Neural progenitor cell (in vitro differentiated cells): Measurements from ENCODE around the gene MIR17HG.

Source experiments
- EZH2 ChIP-seq: fragments of 200-600 bp; sonication (generic); IDR thresholded peaks from 2 replicates; pipeline ENCODE4 v1.6.1; 2017; ENCODE audit warnings: antibody characterized with exemption, mild to moderate bottlenecking, moderate library complexity
- EZH2phosphoT487 ChIP-seq: fragments of 200-600 bp; sonication (generic); IDR thresholded peaks from 2 replicates; pipeline ENCODE4 v1.6.1; 2017; ENCODE audit warnings: antibody characterized with exemption
- TF ChIP-seq, protein P1 (sequence below): fragments of 200-600 bp; sonication (generic); IDR thresholded peaks from 2 replicates; pipeline ENCODE4 v1.5.1; 2017; ENCODE audit warnings: antibody characterized with exemption, mild to moderate bottlenecking

DNA sequence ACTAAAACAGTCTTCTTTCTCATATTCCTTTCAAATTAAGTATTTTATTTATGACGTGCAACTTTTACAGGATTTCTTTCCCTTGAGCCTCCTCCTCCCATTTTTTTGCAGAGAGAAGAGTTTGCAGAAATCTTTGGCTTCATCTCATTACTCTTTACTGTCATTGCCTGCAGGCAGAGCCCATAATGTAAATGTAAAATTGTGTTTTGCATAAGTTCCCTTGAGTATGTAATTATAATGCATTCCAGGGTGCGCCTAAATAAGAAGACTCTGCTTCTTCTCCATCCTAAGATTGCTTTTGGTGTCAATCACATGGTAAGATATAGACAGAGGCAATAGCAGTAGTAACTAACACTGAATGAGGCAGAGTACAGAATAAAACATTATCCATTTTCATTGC, 23.0 kb downstream of the MIR17HG start:
- TF ChIP-seq, protein P1, sequence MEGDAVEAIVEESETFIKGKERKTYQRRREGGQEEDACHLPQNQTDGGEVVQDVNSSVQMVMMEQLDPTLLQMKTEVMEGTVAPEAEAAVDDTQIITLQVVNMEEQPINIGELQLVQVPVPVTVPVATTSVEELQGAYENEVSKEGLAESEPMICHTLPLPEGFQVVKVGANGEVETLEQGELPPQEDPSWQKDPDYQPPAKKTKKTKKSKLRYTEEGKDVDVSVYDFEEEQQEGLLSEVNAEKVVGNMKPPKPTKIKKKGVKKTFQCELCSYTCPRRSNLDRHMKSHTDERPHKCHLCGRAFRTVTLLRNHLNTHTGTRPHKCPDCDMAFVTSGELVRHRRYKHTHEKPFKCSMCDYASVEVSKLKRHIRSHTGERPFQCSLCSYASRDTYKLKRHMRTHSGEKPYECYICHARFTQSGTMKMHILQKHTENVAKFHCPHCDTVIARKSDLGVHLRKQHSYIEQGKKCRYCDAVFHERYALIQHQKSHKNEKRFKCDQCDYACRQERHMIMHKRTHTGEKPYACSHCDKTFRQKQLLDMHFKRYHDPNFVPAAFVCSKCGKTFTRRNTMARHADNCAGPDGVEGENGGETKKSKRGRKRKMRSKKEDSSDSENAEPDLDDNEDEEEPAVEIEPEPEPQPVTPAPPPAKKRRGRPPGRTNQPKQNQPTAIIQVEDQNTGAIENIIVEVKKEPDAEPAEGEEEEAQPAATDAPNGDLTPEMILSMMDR = no peak
- TF ChIP-seq EZH2 (no peak), EZH2phosphoT487 (no peak)
